Skeletal muscle tissue (tissue), 4 donors: Measurements from ENCODE around the gene VSTM2L. TPM values are rescaled to one million over a fixed set of nuclear protein-coding genes. Genes with fewer than 3 reads are reported as not detected.

Experiments used
- H3K27ac ChIP-seq: one replicate; pipeline ENCODE4 v1.7.0; 2013; ENCODE audit warnings: mild to moderate bottlenecking, low read depth, low read length, inconsistent platforms
- H3K27me3 ChIP-seq, 3 donors: one replicate each; pipeline ENCODE4 v1.7.0; 2013; ENCODE audit warnings: low read length in 3 of 3; ENCODE audit not compliant: control insufficient read depth in 3 of 3, insufficient read depth in 3 of 3
- H3K36me3 ChIP-seq, 3 donors: one replicate each; pipeline ENCODE4 v1.7.0; 2013; ENCODE audit warnings: low read length in 3 of 3; ENCODE audit not compliant: control insufficient read depth in 3 of 3, insufficient read depth in 3 of 3
- H3K4me1 ChIP-seq, 3 donors: one replicate each; pipeline ENCODE4 v1.7.0; 2013; ENCODE audit warnings: low read length in 3 of 3, mild to moderate bottlenecking in 3 of 3; ENCODE audit not compliant: control insufficient read depth in 3 of 3, insufficient read depth in 3 of 3
- H3K4me3 ChIP-seq, 3 donors: one replicate each; pipeline ENCODE4 v1.7.0; 2013; ENCODE audit warnings: low read length in 3 of 3
- H3K9ac ChIP-seq, 3 donors: one replicate each; pipeline ENCODE4 v1.7.0; 2013; ENCODE audit warnings: low read length in 3 of 3, mild to moderate bottlenecking in 3 of 3, moderate library complexity in 2 of 3, low read depth in 1 of 3
- H3K9me3 ChIP-seq, 3 donors: one replicate each; pipeline ENCODE4 v1.7.0; 2013; ENCODE audit warnings: low read length in 3 of 3; ENCODE audit not compliant: control insufficient read depth in 3 of 3
- total RNA-seq: library from RNA; depleted of rRNA; stranded (reverse); fragments of >200 nt; gene quantifications from one replicate; pipeline ENCODE4 v1.2.3, GENCODE V29; 2014
- donor health status: Osteomylitis.

The VSTM2L gene
- total RNA-seq, 1 donor from 2014 or later, result not detected

DNA sequence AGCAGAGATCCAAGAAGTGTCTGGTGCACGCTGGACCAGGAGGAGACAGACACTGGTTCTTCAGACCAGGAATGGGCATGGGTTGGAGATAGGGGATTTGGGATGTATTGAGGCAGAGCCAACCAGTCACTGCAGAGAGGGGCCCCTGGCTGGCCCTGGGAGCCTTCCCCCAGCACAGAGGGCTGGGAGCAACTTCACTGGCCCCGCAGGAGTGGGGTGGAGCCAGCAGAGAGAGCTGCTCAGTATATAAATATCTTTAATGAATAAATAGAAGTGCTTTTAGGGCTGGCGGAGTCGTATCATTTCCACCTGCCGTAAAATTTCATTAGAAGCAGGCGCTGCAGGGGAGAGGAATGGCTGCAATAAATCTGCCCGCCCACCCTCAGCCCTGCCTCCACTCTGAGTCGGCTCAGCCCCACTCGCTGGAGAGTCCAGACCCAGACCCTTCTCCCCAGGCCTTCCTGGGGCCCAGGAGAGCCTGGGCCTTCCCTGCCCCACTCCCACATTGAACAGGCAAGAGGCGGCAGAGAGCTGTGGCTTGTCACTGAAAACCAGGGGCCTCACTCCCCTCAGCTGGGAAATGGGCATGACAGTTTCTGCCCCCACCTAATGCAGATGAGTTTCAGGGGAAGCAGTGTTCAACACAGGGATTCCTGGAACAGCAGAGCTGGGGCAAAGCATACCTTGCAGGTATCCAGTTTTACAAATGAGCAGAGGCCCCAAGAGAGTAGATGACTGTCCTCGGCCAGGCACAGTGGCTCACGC is 23.9 kb upstream of the VSTM2L start:
- Histone ChIP-seq H3K27me3 (peaks cover 3 to 27% (median 21%) of the 10 kb centered on the region in 3 donors), H3K4me3 (no peak overlapping the region), H3K9ac (no peak overlapping the region), H3K36me3 (peaks cover 2 to 3% (median 3%) of the 10 kb centered on the region in 3 donors), H3K27ac (no peak overlapping the region), H3K4me1 (peaks cover 0 to 14% (median 11%) of the 10 kb centered on the region in 3 donors), H3K9me3 (no peaks in the 10 kb centered on the region)

- Histone ChIP-seq H3K4me3 (no peak overlapping the region), H3K9ac (no peak overlapping the region), H3K27me3 (peaks cover 4 to 32% (median 27%) of the 10 kb centered on the region in 3 donors), H3K27ac (no peak overlapping the region), H3K36me3 (no peaks in the 10 kb centered on the region), H3K9me3 (no peaks in the 10 kb centered on the region), H3K4me1 (peaks cover 0 to 14% (median 11%) of the 10 kb centered on the region in 3 donors)
Observed at GRCh38 chr20:37879843-37880242, 23.1 kb upstream of the VSTM2L start.

- H3K27me3 ChIP-seq, result peaks cover 10 to 35% (median 32%) of the 10 kb centered on the region in 3 donors
- H3K9ac ChIP-seq, result no peak overlapping the region
- no peaks in the 10 kb centered on the region for H3K36me3 ChIP-seq
- H3K4me3 ChIP-seq, result no peak overlapping the region
- H3K9me3 ChIP-seq, result no peaks in the 10 kb centered on the region
- H3K27ac ChIP-seq, result no peak overlapping the region
- peaks cover 0 to 14% (median 11%) of the 10 kb centered on the region in 3 donors for H3K4me1 ChIP-seq
Observed at GRCh38 chr20:37880726-37881591, 22.0 kb upstream of the VSTM2L start.

DNA sequence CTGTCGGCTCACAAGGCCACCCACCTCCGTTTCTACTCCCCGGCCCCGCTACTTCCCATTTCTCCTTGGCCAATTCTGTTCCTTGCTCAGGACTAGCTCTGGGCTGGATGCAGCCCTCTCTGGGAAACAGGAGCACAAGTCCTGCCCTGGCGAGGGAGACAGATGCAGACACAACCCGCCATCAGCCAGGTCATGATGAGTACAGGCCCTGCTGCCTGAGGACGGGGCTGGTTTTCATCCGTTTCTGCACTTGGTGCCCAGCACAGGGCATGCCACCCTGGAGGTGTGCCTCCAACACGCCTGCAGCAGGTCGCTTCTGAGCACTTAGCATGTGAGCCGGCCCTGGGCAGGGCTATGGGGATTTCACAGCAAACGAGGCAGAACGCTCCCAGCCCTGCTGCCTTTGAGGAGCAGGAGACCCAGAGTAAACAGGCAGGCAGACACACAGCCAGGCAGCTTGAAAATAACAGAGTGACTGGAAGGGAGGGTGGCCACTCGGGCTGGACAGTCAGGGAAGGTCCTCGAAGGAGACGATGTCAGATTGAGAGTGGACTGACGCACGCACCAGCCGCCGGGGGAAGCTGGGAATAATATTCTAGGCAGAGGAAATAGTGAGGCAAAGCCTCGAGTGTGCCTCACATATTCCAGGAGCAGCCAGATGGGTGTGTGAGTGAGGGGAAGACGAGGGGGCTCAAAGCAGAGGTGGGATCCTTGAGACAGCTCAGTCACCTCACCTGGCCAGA is 21.2 kb upstream of the VSTM2L start:
- Histone ChIP-seq H3K9me3 (no peaks in the 10 kb centered on the region), H3K27me3 (peaks cover 16 to 43% (median 40%) of the 10 kb centered on the region in 3 donors), H3K27ac (no peak overlapping the region), H3K4me3 (no peak overlapping the region), H3K36me3 (no peaks in the 10 kb centered on the region), H3K9ac (no peak overlapping the region), H3K4me1 (peaks cover 0 to 14% (median 14%) of the 10 kb centered on the region in 3 donors)

DNA sequence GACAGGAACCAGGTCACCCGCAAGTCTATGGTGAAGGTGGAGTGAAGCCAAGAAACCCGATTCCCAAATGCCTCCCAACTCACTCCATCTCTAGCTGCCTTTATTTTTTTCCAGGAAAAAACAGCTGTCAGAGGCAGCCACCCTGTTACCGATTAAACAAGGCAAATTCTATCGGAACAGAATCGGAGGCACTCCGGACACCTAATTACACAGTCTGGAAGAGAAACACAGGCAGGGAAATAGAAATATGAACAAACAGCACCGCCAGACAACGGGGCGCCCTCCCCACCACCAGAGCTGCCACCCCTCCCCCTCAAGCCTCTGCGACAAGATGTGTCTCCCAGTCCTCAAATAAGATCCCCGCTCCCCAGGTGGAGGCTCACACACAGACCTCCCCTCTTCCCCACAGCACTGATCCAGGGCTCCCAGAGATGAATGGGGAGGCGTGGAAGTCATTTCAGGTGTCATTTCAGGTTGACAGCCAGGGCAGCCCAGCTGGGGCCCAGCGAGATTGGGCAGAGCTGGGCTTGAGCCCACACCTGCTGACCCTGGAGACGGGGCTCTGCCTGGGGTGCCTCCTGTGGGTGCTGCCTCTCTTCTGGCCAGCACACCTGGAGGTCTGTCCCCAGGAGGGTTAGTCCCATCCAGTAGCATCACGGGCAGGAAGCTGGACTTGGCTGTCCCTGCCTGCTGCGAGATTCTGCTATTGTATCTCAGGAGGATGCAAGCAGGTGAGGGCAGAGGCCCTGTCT is 19.8 kb upstream of the VSTM2L start:
- Histone ChIP-seq H3K4me3 (no peak overlapping the region), H3K27me3 (peaks cover 26 to 52% (median 49%) of the 10 kb centered on the region in 3 donors), H3K27ac (no peak overlapping the region), H3K9ac (no peak overlapping the region), H3K9me3 (no peaks in the 10 kb centered on the region), H3K36me3 (no peaks in the 10 kb centered on the region), H3K4me1 (peaks cover 0 to 14% (median 11%) of the 10 kb centered on the region in 3 donors)

GRCh38 chr20:37885042-37885441 is 17.9 kb upstream of the VSTM2L start:
- Histone ChIP-seq H3K27ac (no peak overlapping the region), H3K4me3 (no peak overlapping the region), H3K4me1 (peaks cover 0 to 14% (median 11%) of the 10 kb centered on the region in 3 donors), H3K27me3 (peaks cover 26 to 56% (median 52%) of the 10 kb centered on the region in 3 donors), H3K9me3 (no peaks in the 10 kb centered on the region), H3K36me3 (no peaks in the 10 kb centered on the region), H3K9ac (no peak overlapping the region)

DNA sequence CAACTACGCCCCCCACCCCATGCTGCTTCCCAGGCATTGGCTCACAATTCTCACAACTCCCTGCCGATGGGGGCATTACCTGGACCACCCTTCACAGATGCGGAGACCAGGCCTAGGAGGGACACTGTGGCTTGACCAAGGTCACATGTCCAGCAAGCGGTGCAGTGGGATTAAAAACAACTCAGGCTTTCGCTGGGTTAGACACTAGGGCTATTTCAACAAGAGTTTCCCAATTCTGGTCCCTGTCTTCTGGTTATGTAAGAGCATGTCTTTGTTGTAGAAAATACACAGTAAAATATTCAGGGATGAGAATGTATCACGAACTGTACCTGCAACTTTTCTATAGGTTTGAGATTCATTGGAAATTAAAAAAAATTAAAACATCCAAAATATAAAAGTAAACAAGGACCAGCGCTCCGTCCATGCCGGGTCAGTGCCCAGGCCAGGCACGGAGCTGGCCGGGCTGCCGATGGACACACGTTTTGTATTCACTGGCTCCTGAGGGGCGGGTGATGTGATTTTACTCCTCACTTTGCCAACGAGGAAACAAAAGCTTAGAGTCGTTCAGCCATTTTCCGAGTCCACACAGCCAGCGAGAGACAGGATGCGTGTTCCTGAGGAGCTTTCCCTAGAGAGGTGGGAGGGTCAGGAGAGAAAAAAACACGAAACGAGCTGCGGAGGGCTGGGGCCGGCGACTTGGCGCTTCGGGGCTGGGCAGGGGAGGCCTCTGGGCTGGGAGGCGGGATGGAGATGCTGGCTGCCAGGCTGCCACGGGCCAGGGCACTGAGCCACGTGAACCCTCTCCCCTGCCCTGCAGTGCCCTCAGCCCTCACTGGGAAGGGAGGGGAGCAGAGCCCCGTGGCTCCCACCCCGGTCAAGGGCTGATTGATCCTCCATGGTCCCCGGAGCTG is 17.1 kb upstream of the VSTM2L start:
- Histone ChIP-seq H3K4me1 (peaks cover 0 to 12% (median 8%) of the 10 kb centered on the region in 3 donors), H3K9me3 (no peaks in the 10 kb centered on the region), H3K27me3 (peaks cover 26 to 56% (median 52%) of the 10 kb centered on the region in 3 donors), H3K4me3 (no peak overlapping the region), H3K27ac (no peak overlapping the region), H3K36me3 (no peaks in the 10 kb centered on the region), H3K9ac (no peak overlapping the region)

- Histone ChIP-seq H3K9ac (no peak overlapping the region), H3K36me3 (no peaks in the 10 kb centered on the region), H3K4me3 (no peak overlapping the region), H3K4me1 (peaks cover 0 to 3% (median 3%) of the 10 kb centered on the region in 3 donors), H3K9me3 (no peaks in the 10 kb centered on the region), H3K27me3 (peaks cover 26 to 52% (median 50%) of the 10 kb centered on the region in 3 donors), H3K27ac (no peak overlapping the region)
Observed at GRCh38 chr20:37886851-37887297, 16.1 kb upstream of the VSTM2L start.
